Ecto neural progenitor cell (in vitro differentiated cells): ENCODE measurements around the gene MS4A6A.
A peak's percentile ranks its signal among the peaks of the same experiment; 100 is the strongest.
"Not testable (repeated sequence)": the region's sequence is repeated elsewhere in the genome, so short reads cannot be mapped to it uniquely, and the experiment has no call there.

ENCODE experiments used
- DNase-seq: peaks from one replicate; pipeline ENCODE4 v3.0.0-alpha.2; 2018; ENCODE audit warnings: low spot score

MS4A6A gene

GRCh38 chr11:60182541-60183330, at the start of gene MS4A6A:
MS4A6A (minus strand) TSS chr11:60183083; CDS start chr11:60181727, 1,356 bp downstream.
- DNase-seq, result no peak

- DNase-seq, result no peak
Measured at GRCh38 chr11:60230681-60231080, 47.8 kb upstream of the MS4A6A start.

GRCh38 chr11:60222141-60222540, 39.3 kb upstream of the MS4A6A start:
- DNase-seq, result no peak

- no peak for DNase-seq
Measured at GRCh38 chr11:60221692-60222091, 38.8 kb upstream of the MS4A6A start.

GRCh38 chr11:60221181-60221580, 38.3 kb upstream of the MS4A6A start:
- no peak for DNase-seq

GRCh38 chr11:60214386-60214785, 31.5 kb upstream of the MS4A6A start:
- DNase-seq, result no peak

- DNase-seq, result no peak
Measured at GRCh38 chr11:60211206-60211605, 28.3 kb upstream of the MS4A6A start.

GRCh38 chr11:60209977-60210376, 27.1 kb upstream of the MS4A6A start:
- no peak for DNase-seq

- DNase-seq, result no peak
Measured at GRCh38 chr11:60208951-60209350, 26.1 kb upstream of the MS4A6A start.

- DNase-seq, result no peak
Measured at GRCh38 chr11:60208146-60208895, 25.4 kb upstream of the MS4A6A start.

GRCh38 chr11:60206616-60207015, 23.7 kb upstream of the MS4A6A start:
- no peak for DNase-seq

GRCh38 chr11:60204922-60205321, 22.0 kb upstream of the MS4A6A start:
- no peak for DNase-seq

- DNase-seq, result not testable (repeated sequence)
Measured at GRCh38 chr11:60201334-60201733, 18.5 kb upstream of the MS4A6A start.

- DNase-seq, result no peak
Measured at GRCh38 chr11:60197442-60197841, 14.6 kb upstream of the MS4A6A start.

GRCh38 chr11:60195923-60196368, 13.1 kb upstream of the MS4A6A start:
- DNase-seq, result no peak

GRCh38 chr11:60194511-60194910, 11.6 kb upstream of the MS4A6A start:
- no peak for DNase-seq

- peak; percentile 67 for DNase-seq
Measured at GRCh38 chr11:60193687-60194433, 11.0 kb upstream of the MS4A6A start.

- not testable (repeated sequence) for DNase-seq
Measured at GRCh38 chr11:60192564-60192963, 9.7 kb upstream of the MS4A6A start.

- not testable (repeated sequence) for DNase-seq
Measured at GRCh38 chr11:60188481-60188880, 5.6 kb upstream of the MS4A6A start.

- not testable (repeated sequence) for DNase-seq
Measured at GRCh38 chr11:60186128-60186527, 3.2 kb upstream of the MS4A6A start.

GRCh38 chr11:60185512-60185827, 2.6 kb upstream of the MS4A6A start:
- not testable (repeated sequence) for DNase-seq

- DNase-seq, result no peak
Measured at GRCh38 chr11:60184824-60185511, 2.1 kb upstream of the MS4A6A start.
